HG02610 (cell line): Measurements from ENCODE around the gene LGMN.

ENCODE experiments used
- ATAC-seq: cut with Tn5 transposase; IDR thresholded peaks from one replicate; pipeline ENCODE4 v1.9.1; 2021; ENCODE audit warnings: mild to moderate bottlenecking, moderate library complexity; ENCODE audit not compliant: unreplicated experiment

Gene LGMN

DNA sequence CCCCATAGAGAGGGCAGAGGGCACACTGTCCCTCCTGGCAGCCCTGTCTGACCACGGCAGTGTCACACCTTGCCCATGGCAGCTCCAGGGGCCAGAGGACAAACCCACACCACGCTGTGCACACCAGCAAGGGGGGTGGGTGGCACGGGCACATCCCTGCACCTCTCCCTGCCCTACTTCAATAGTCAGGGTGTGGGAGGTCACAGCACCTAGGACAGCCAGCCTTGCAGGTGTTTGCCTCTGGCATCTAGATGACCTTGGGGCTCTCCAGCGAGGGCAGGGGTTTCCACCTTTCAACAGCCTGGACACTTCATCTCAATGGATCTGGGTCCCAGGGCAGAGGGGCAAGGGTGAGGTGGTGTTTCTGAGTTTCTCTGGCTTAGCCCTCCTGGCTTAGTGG is 69.2 kb downstream of the LGMN start:
- ATAC-seq, result no peak

DNA sequence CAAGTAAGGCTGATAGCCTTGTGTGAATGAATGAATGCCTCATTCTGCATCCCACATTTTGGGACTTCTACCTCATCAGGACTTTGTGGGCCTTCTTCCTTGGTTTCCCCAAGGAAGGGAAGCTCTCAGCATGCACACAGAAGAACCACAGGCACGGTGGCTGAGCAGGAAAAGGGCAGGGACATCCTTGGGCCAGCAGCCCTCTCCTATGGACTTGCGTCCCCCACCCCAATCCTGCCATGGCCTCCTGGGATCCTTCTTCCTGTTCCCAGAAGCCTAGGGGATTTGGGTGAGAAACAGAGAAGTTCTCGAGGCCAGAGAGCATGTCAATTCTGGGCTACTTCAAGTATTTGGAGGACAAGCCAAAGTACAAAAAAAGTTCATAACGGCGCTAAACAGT is 69.7 kb downstream of the LGMN start:
- no peak for ATAC-seq

DNA sequence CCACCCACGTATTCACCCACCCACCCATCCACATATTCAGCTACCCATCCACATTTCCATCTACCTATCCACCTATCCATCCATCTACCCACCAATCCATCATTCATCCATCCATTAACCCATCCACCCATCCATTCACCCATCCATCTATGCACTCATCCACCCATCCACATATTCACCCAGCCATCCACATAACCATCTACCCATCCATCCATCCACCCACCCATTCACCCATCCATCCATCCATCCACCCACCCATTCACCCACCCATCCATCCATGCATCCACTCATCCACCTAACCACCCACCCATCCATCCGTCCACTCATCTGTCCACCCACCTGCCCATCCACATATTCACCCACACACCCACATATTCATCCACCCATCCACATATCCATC is 70.5 kb downstream of the LGMN start:
- no peak for ATAC-seq

DNA sequence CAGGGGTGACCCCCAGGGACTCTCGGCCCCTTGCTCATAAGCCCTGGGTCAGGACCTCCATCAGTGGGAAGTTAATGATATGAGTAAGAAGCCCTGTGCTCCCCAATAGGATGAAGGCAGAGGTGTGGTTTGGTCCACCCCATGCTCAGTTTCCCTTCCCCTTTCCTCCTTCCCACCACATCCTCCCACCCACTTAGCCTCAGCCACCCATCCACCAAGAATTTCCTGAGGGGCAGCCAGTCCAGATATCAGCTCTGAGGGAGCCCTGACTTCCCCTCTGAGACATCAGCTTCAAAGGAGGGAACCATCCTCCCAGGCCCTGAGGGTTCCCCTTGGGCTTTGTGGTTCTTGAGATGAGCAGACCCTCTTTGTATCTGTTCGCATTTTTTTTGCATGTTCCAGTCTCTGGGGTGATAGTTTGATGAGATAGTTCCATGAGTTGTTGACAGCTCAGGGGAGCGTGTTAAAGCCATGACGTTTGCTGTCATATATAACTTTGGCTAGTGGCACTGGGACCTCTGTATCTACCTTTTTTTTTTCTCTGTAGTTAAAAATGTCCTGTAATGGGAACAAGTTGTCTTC is 71.2 kb downstream of the LGMN start:
- ATAC-seq, result peak; percentile 84

DNA sequence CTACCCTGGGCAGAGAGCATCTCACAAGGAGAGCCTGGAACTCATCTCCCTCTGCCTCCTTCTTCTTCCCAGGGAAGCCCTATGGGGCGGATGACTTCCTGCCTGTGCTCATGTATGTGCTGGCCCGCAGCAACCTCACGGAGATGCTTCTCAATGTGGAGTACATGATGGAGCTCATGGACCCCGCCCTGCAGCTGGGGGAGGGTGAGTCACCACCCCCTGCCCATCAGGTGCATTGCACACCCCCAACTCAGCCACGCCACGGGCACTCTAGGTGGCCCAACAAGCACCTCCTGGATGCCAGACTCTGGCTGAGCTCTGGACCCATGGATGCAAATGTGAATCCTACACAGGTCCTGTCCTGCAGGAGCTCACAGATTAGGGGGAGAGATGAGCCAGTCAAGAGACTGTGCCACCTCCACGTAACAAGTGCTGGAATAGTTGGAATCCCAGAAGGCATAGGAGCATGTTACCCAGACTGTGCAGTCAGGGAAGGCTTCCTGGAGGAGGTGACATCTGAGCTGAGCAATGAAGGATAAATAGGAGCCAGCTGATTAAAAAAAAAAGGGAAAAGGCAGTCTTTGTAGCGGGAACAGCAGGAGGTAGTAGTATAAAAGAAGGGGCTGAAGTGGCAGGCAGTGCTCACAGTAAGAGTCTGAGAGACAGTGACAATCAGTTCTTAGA is 71.9 kb downstream of the LGMN start:
- no peak for ATAC-seq

DNA sequence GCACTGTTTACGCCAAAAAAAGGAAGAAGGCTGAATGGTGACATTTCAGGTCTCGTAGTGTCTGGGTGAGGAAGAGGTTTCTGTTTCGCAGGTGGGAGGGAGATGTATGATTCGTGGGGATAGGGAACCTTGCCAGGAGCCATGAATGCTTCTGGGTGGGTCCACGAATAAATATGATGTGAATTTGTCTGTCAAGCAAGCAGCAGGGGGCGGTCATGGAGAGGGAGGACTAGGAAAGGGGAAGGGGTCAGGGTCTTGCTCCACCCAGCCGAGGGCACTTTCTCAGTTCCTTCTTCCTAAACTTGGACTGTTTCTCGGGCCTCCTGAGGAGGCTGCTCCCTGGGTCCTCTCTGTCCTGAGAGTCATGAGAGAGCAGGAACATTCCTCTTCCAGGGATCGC is 72.5 kb downstream of the LGMN start:
- ATAC-seq, result no peak

DNA sequence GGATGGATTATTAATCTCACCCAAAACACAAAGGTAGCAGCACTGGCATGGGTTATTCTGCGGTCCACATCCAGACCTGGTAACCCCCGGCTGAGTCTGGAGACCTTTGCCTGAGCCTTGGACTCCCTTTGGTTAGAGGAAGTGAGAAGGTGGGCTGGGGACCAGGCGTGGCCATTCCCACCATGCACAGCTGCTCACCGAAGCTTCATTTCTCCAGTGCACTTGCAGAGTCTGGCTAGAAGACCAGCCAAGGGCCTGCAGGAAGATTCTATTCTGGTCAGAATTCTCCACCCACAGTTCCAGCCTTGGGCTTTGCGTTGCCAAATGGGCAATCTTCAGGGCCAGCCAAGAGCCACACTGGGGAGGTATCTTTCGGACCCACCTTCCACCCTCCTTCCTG is 73.0 kb downstream of the LGMN start:
- no peak for ATAC-seq

DNA sequence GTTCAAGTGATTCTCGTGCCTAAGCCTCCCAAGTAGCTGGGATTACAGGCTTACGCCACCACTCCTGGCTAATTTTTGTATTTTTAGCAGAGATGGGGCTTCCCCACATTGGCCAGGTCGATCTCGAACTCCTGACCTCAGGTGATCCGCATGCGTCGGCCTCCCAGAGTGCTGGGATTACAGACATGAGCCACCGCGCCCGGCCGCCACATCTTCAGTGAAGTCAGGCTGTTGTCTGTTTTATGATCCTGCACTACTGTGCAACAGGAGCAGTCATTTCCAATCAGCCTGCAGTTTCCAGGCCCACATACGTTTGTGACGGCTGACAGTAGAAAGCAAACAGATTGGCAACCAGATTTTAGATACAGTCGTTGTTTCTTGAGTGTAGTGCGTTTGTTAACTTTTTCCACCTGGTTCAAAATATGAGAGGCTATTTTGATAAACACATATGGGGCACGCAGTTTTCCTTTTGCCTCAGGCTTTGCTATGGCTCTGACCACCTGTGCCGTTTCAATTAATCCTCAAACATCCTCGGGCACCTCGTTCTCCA is 74.8 kb downstream of the LGMN start:
- ATAC-seq, result no peak

DNA sequence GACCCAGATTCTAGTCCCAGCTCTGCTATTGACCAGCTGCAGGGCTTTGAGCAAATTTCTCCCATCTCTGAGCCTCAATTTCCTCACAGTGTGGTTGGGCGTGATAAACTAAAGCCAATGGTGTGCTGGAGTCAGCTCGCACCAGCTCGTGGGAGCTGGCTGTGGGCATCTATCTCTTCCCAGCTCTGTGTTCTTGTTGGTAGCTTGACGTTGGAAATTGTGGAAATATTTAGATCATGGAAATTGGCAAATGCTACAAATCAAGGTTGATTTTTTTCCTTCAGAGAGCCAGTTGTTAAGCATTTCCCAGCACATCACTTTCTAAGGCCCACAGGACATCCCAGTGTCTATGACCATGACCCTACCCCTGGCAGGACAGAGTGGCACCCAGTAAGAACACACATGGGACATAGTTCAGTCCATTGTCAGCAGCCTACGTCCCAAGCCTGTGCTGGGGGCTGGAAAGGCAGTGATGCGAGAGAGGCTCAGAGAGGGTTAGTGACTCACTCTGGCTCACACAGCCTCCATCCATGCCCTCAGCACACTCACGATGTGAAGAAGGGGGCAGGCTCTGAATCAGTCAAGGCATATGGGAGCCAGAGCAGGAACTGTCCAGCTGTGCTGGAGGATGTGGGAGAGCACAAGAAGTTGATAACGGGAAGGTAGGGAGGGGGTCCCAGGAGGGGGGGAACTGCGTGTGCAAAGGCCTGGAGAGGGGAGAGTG is 77.6 kb downstream of the LGMN start:
- ATAC-seq, result no peak

DNA sequence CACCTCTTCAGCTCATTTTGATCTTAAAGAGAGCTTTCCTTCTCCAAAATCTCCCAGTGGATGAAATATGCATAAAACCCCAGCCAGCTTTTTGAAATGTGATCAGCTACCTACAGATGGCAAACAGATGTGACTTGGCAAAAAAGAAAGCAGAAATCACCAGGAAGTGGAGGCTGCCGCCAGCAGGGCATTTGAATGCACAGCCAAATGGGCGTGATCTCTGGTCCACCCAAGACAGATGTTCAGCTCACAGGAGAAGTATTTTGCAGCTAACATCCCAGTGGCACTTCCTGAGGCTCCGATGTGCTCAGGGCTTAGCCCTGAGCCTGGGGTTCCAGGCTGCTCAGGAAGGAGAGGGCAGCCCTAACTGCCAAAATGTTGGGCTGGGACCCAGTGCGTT is 78.3 kb downstream of the LGMN start:
- no peak for ATAC-seq

DNA sequence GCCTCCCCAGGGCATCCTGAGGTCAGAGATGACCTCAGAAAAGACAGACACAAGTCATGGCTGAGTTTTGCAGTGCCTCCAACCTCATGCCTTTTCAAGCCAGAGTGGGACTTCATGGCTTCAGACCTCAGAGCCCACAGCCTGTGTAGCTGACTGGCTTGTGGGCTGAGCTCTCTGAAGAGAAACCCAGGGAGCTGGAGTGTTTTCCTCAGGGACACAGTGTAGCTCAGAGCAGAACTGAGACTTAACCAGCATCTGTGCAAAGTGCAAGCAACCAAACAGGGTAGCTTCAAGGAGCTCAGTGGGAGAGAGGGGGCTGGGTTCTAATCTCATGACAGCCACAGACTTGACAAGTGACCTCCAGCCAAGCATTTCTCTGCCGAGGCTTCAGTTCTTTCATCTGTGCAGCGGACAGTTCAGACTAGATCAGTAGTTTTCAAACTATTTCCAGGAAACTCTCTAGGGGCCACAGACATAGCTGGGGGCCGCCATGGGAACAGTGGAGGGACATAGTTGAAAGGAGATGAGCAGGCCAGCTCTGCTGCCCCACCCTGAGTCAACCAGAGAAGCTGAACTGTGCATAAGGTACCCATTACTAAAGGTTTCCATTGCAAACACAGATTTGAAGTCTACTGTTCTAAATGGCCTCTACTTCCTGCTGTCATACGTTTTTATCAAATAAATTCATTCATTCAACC is 80.0 kb downstream of the LGMN start:
- ATAC-seq, result peak; percentile 74

DNA sequence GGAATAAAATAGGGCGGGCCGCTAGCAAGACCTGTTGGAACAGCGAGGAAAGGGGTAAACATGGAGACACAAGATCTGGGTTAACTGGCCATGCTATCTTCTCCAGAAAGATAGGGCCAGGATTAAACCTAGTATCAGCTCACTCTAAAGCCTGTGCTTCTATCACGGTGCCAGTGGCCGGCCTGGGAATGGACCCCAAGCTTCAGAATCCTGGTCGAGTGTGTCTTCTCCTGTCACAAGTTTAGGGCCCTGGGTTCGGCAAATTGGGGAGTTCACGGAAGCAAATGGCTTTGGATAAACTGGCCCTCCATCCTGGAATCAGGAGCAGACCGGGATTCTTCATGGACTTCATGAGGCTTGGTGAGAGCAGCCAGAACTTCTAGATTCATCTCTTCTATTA is 82.2 kb downstream of the LGMN start:
- ATAC-seq, result no peak

DNA sequence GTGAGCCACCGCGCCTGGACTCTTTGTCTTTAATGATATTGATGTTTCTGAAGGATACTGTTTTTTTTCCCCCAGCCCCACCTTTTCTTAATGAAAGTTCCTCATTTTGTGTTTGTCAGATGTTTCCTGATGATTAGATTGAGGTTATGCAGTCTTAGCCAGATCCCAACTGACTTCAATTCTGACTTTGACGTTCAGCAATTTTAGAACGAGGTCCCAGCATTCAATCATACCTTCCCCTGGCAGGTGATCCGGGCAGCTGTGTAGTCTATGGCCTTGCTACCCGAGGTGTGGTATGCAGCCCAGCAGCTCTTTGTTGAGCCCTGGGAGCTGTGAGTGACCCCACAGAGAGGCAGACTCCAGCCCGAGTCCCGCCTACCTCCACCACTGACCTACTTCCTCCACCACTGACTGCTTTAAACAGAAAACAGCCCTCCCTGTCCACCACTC is 82.7 kb downstream of the LGMN start:
- no peak for ATAC-seq

DNA sequence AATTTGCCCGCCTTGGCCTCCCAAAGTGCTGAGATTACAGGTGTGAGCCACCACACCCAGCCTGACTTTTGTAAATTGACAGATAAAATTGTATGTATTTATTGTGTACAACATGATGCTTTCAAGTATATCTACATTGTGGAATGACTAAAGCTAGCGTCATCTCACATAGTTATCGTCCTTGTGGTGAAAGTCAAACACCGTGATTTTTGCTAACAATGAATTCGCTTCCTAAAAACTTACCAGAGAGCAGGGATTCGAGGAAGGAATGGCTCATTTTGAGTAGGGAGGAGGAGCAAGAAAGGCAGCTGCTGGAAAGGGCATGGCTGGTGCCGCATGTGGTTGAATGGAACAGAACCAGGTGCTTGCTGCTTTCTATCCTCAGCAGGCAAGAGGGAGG is 85.4 kb downstream of the LGMN start:
- ATAC-seq, result no peak

DNA sequence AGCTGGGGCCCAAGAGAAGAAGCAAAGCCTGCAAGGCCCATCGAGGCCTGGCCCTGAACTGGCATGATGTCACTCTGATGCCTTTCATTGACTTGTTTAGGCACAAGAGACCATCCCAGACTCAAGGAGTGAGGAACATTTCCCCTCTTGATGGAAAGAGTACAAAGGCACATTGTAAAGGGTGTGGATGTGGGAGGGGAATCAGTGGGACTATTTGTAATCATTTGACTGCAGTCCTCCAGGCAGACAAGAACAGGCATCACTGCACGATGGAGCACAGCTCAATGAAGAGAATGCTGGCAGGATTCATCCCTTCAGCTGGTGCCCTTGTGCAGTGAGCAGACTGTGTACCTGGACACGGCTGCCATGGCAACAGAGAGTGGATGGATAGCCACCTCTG is 87.9 kb downstream of the LGMN start:
- no peak for ATAC-seq

DNA sequence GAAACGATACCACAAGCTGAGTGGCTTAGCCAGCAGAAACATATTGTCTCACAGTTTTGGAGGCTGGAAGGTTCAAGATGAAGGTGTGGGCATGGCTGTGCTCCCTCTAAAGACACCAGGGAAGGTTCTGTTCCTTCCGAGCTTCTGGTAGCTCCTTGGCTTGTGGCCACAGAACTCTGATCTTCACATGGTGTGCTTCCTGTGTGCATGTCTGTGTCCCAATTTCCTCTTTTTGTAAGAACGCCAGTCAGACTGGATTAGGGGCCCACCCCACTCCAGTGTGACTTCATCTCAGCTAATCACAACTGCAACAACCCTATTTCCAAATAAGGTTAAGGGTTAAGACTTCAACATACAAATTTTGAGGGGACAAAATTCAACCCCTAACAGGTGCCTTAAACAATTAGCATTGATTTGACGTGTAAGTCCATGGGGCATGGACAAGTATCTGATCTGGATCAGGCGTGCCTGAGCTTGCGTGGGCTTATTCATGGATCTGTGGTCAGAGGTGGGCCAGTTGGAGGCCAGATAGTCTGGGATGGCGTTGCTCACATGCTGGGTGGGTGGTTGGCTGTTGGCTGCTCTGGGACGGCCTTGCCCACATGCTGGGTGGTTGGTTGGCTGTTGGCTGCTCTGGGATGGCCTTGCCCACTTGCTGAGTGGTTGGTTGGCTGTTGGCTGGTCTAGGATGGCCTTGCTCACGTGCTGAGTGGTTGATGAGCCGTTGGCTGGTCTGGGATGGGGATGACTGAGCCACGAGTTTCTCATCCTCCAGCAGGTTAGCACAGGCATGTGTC is 88.5 kb downstream of the LGMN start:
- ATAC-seq, result peak; percentile 37

DNA sequence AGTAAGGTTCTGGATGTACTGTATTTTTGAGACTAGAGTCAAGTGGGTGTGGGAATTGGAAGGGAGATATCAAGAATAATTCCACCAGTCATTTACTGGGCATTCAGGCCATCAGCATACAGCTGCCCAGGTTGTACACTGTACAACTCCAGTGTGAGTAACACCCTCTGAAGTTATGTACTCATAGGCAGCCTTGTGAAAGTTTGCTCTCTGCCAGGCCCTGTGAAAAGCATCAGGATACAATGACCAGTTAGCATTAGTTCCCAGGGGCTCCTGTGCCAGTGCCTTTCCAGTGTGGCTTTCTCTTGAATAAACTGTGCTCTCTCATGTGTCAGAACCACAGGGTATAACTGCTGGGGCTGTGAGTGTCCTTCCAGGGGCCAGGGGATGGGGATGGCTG is 89.7 kb downstream of the LGMN start:
- ATAC-seq, result no peak

DNA sequence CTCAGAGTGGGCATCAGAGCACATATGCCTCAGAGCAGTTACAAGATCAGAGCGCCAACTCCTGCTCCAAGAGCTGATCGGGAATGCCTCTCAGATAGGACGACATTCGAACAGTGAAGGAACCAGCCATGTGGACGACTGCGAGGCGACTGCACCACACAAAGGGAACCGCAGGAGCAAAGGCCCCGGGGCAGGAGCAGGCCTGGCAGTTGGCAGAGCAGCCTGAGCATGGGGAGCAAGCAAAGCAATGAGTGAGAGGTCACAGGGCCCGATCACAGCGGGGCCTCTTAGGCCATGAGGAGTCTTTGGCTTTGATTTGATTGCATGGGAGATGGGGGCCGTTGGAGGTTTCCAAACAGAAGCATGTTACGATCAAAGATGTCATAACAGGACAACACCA is 90.3 kb downstream of the LGMN start:
- no peak for ATAC-seq

DNA sequence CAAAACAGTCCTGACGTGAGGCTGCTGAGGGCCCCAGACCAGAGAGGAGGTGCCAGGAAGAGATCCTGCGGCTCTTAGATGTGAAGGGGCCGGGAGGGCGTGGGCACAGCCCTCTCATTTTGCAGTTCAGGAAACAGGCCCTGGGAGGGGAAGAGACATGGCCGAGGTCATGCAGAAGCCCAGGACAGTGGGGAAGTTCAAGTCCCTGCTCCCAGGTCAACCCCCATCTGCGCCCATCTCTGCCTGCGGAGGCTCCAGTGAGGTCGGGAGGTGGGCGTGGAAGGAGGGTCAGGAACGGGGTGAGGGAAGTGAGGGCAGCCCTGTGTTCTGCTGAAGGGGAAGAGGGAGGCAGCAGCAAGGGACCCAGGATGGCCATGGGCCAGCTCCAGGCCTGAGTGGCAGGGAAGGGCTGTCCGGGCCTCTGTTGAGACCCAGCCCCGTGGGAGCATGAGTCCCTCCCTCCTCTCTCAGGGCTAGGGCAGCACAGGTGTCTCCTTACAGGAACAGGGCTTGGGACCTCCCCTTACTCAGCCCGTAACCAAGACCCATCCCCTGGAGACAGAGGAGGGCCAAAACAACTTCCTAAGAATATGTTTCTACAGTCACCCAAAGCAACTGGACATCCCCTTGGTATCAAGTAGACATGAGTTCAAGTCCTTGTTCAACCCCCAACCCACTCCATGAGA is 90.8 kb downstream of the LGMN start:
- no peak for ATAC-seq
